Neural cell (in vitro differentiated cells): ENCODE measurements around the gene PLCB1. TPM values are rescaled to one million over a fixed set of nuclear protein-coding genes. Genes with fewer than 3 reads are reported as not detected.

Experiments
- H2AFZ ChIP-seq: fragments of 200-600, 300-800 bp; sonication (generic), shearing (Covaris generic); 2 replicates; pipeline ENCODE4 v1.6.0; 2014; ENCODE audit warnings: low read depth, mild to moderate bottlenecking, antibody characterized with exemption, low read length, moderate library complexity
- H3F3A ChIP-seq: fragments of 200-600 bp; shearing (Covaris generic); 2 replicates; pipeline ENCODE4 v1.6.1; 2016; ENCODE audit warnings: mild to moderate bottlenecking, moderate library complexity, mixed read lengths, antibody characterized with exemption, low read length; ENCODE audit not compliant: insufficient read depth, poor library complexity, severe bottlenecking
- H3K27ac ChIP-seq: fragments of 200-600, 300-800 bp; sonication (generic), shearing (Covaris generic); 2 replicates; pipeline ENCODE4 v1.5.1; 2014; ENCODE audit warnings: mild to moderate bottlenecking, low read length, moderate library complexity
- H3K27me3 ChIP-seq: fragments of 300-800, 200-600 bp; sonication (generic), shearing (Covaris generic); 2 replicates; pipeline ENCODE4 v1.6.0; 2014; ENCODE audit warnings: mild to moderate bottlenecking, low read depth, low read length, moderate library complexity; ENCODE audit not compliant: insufficient read depth
- H3K36me3 ChIP-seq: fragments of 300-800, 200-600 bp; sonication (generic), shearing (Covaris generic); 2 replicates; pipeline ENCODE4 v1.5.1; 2014; ENCODE audit warnings: mild to moderate bottlenecking, antibody characterized with exemption, low read length, moderate library complexity; ENCODE audit not compliant: insufficient read depth
- H3K4me2 ChIP-seq: fragments of 300-800, 200-600 bp; sonication (generic), shearing (Covaris generic); 2 replicates; pipeline ENCODE4 v1.6.0; 2014; ENCODE audit warnings: mild to moderate bottlenecking, low read length
- H3K4me3 ChIP-seq: fragments of 300-800, 200-600 bp; sonication (generic), shearing (Covaris generic); 2 replicates; pipeline ENCODE4 v1.5.1; 2014; ENCODE audit warnings: mild to moderate bottlenecking, low read length, moderate library complexity
- H3K79me2 ChIP-seq: fragments of 200-600 bp; shearing (Covaris generic); replicated peaks from 2 replicates; pipeline ENCODE4 v1.6.0; 2014; ENCODE audit warnings: mild to moderate bottlenecking, low read length, moderate library complexity; ENCODE audit not compliant: insufficient read depth
- H3K9ac ChIP-seq: fragments of 300-800, 200-600 bp; sonication (generic), shearing (Covaris generic); 2 replicates; pipeline ENCODE4 v1.6.1; 2016; ENCODE audit warnings: mild to moderate bottlenecking, low read length, mixed read lengths
- H3K9me2 ChIP-seq: fragments of 200-600 bp; shearing (Covaris generic); 2 replicates; pipeline ENCODE4 v1.6.1; 2016; ENCODE audit warnings: mild to moderate bottlenecking, low read length, mixed read lengths; ENCODE audit not compliant: insufficient read depth
- H3K9me3 ChIP-seq: fragments of 200-600, 300-800 bp; sonication (generic), shearing (Covaris generic); 2 replicates; pipeline ENCODE4 v1.6.1; 2016; ENCODE audit warnings: mild to moderate bottlenecking, mixed run types, low read length, moderate library complexity, mixed read lengths
- H4K20me1 ChIP-seq: fragments of 200-600 bp; shearing (Covaris generic); 2 replicates; pipeline ENCODE4 v1.6.1; 2016; ENCODE audit warnings: mild to moderate bottlenecking, mixed run types; ENCODE audit not compliant: insufficient read depth
- EP300 ChIP-seq: fragments of 450-650 bp; conservative IDR thresholded peaks from 2 replicates; pipeline ENCODE4 v1.6.1; 2014; ENCODE audit warnings: antibody characterized with exemption, mild to moderate bottlenecking, moderate library complexity; ENCODE audit not compliant: poor library complexity, severe bottlenecking
- EZH2 ChIP-seq: fragments of 200-600, 300-800 bp; shearing (Covaris generic), sonication (generic); IDR thresholded peaks from 2 replicates; pipeline ENCODE4 v1.6.1; 2014; ENCODE audit warnings: antibody characterized with exemption, low read length, borderline replicate concordance, mild to moderate bottlenecking; ENCODE audit not compliant: insufficient read depth, poor library complexity, severe bottlenecking
- MXI1 ChIP-seq: fragments of 450-650 bp; conservative IDR thresholded peaks from 2 replicates; pipeline ENCODE4 v1.6.1; 2014; ENCODE audit warnings: antibody characterized with exemption, mild to moderate bottlenecking; ENCODE audit not compliant: poor library complexity, severe bottlenecking
- POLR2AphosphoS5 ChIP-seq: IDR thresholded peaks from 2 replicates; pipeline ENCODE4 v1.6.1; 2012
- RAD21 ChIP-seq: fragments of 450-650 bp; conservative IDR thresholded peaks from 2 replicates; pipeline ENCODE4 v1.6.1; 2014; ENCODE audit warnings: antibody characterized with exemption, mild to moderate bottlenecking, moderate library complexity
- SMC3 ChIP-seq: fragments of 450-650 bp; conservative IDR thresholded peaks from 2 replicates; pipeline ENCODE4 v1.6.1; 2014; ENCODE audit warnings: antibody characterized with exemption, mild to moderate bottlenecking, moderate library complexity; ENCODE audit not compliant: poor library complexity
- TAF1 ChIP-seq: IDR thresholded peaks from 2 replicates; pipeline ENCODE4 v1.6.1; 2012; ENCODE audit warnings: low read depth
- polyA plus RNA-seq: library from polyadenylated mRNA; depleted of rRNA; stranded (reverse); fragments of >200 nt; gene quantifications from 2 replicates; pipeline ENCODE4 v1.2.3, GENCODE V29; 2014
- TF ChIP-seq, protein P1 (sequence below): IDR thresholded peaks from 2 replicates; pipeline ENCODE4 v1.6.1; 2012; ENCODE audit warnings: borderline replicate concordance
- TF ChIP-seq, protein P2 (sequence below): fragments of 450-650 bp; IDR thresholded peaks from 2 replicates; pipeline ENCODE4 v1.5.1; 2014; ENCODE audit warnings: antibody characterized with exemption, mild to moderate bottlenecking, moderate library complexity; ENCODE audit not compliant: poor library complexity, severe bottlenecking

The PLCB1 gene
- polyA plus RNA-seq, 1 donor from 2014 or later: 11.4 TPM

DNA sequence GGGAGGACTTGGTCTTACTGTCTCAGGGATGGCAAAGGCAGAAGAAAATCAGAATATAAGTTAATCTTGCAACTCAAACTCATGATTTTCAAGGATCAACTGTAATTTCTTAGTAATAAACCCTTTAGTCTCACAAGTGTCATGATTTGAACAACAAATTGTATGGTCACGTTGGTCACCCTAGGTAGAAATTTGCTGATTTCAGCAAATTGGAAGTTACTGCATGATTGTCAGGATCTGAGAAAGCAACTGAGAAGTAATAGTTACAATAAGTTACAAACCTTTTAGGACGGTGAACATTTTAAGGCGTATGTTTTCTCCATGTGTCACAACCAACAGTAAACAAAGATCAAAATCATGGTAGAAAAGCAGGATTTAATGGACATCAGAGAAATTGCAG is 375.2 kb downstream of the PLCB1 start:
- Histone ChIP-seq H3K4me2 (no peak overlapping the region), H4K20me1 (no peaks in the 10 kb centered on the region), H3K9ac (no peak overlapping the region), H3K36me3 (no peaks in the 10 kb centered on the region), H3F3A (no peaks in the 10 kb centered on the region), H3K9me3 (no peaks in the 10 kb centered on the region), H3K27ac (no peak overlapping the region), H2AFZ (no peak overlapping the region), H3K27me3 (no peaks in the 10 kb centered on the region), H3K79me2 (no peaks in the 10 kb centered on the region), H3K9me2 (no peaks in the 10 kb centered on the region), H3K4me3 (no peak overlapping the region)
- TF ChIP-seq, protein P1, sequence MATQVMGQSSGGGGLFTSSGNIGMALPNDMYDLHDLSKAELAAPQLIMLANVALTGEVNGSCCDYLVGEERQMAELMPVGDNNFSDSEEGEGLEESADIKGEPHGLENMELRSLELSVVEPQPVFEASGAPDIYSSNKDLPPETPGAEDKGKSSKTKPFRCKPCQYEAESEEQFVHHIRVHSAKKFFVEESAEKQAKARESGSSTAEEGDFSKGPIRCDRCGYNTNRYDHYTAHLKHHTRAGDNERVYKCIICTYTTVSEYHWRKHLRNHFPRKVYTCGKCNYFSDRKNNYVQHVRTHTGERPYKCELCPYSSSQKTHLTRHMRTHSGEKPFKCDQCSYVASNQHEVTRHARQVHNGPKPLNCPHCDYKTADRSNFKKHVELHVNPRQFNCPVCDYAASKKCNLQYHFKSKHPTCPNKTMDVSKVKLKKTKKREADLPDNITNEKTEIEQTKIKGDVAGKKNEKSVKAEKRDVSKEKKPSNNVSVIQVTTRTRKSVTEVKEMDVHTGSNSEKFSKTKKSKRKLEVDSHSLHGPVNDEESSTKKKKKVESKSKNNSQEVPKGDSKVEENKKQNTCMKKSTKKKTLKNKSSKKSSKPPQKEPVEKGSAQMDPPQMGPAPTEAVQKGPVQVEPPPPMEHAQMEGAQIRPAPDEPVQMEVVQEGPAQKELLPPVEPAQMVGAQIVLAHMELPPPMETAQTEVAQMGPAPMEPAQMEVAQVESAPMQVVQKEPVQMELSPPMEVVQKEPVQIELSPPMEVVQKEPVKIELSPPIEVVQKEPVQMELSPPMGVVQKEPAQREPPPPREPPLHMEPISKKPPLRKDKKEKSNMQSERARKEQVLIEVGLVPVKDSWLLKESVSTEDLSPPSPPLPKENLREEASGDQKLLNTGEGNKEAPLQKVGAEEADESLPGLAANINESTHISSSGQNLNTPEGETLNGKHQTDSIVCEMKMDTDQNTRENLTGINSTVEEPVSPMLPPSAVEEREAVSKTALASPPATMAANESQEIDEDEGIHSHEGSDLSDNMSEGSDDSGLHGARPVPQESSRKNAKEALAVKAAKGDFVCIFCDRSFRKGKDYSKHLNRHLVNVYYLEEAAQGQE: no peak
- no peak for TF ChIP-seq MXI1
- TF ChIP-seq SMC3: no peak
- TF ChIP-seq, protein P2, sequence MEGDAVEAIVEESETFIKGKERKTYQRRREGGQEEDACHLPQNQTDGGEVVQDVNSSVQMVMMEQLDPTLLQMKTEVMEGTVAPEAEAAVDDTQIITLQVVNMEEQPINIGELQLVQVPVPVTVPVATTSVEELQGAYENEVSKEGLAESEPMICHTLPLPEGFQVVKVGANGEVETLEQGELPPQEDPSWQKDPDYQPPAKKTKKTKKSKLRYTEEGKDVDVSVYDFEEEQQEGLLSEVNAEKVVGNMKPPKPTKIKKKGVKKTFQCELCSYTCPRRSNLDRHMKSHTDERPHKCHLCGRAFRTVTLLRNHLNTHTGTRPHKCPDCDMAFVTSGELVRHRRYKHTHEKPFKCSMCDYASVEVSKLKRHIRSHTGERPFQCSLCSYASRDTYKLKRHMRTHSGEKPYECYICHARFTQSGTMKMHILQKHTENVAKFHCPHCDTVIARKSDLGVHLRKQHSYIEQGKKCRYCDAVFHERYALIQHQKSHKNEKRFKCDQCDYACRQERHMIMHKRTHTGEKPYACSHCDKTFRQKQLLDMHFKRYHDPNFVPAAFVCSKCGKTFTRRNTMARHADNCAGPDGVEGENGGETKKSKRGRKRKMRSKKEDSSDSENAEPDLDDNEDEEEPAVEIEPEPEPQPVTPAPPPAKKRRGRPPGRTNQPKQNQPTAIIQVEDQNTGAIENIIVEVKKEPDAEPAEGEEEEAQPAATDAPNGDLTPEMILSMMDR: no peak

DNA sequence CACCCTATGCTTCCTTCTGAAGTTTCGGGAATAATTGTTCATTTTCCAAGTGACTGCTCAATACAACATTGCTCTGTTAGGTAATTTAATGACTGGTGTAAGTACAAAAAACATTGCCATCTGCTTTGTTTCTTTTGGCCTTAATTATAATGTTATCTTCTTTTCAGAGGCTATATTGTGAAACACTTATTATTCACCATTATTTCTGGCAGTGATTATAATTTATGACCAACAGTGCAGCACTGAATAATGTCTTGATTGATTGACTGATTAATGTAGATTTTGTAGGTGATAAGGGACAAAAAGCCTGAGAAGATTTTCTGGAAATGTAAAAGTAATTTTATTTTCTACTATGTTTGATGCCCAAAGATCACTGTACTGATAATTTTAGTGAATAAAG is 377.7 kb downstream of the PLCB1 start:
- Histone ChIP-seq H3K4me2 (no peak overlapping the region), H3K9ac (no peak overlapping the region), H3K9me2 (no peaks in the 10 kb centered on the region), H3K27ac (no peak overlapping the region), H4K20me1 (no peaks in the 10 kb centered on the region), H3K4me3 (no peak overlapping the region), H3K9me3 (no peaks in the 10 kb centered on the region), H3K27me3 (no peaks in the 10 kb centered on the region), H2AFZ (no peak overlapping the region), H3K36me3 (no peaks in the 10 kb centered on the region), H3F3A (no peaks in the 10 kb centered on the region), H3K79me2 (no peaks in the 10 kb centered on the region)
- TF ChIP-seq SMC3 (no peak), EZH2 (no peak)

DNA sequence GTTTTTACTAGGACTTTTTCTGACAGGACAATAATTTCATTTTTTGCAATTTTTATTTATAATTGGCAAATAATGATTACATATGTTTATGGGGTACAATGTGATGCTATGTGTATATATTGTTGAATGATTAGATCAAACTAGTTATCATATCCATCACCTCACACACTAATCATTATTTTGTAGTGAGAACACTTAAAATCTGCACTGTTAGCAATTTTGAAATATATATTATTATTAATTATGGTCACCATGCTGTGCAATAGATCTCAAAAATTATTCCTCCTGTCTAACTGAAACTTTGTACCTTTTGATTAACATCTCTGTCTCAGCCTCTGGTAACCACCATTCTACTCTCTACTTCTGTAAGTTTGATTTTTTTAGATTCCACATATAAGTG is 378.7 kb downstream of the PLCB1 start:
- no peaks in the 10 kb centered on the region for H3K27me3 ChIP-seq
- no peak overlapping the region for H2AFZ ChIP-seq
- no peak for TF ChIP-seq EP300
- TF ChIP-seq SMC3: no peak
- TF ChIP-seq, protein P2: no peak
- no peak for TF ChIP-seq POLR2AphosphoS5
- no peak for TF ChIP-seq RAD21
- no peak for TF ChIP-seq TAF1
- TF ChIP-seq, protein P1: no peak
- H3K4me2 ChIP-seq: no peak overlapping the region
- no peaks in the 10 kb centered on the region for H4K20me1 ChIP-seq
- H3K27ac ChIP-seq: no peak overlapping the region
- H3K36me3 ChIP-seq: no peaks in the 10 kb centered on the region
- H3F3A ChIP-seq: no peaks in the 10 kb centered on the region
- H3K9me3 ChIP-seq: no peaks in the 10 kb centered on the region
- H3K9me2 ChIP-seq: no peaks in the 10 kb centered on the region
- H3K79me2 ChIP-seq: no peaks in the 10 kb centered on the region
- H3K4me3 ChIP-seq: no peak overlapping the region
- H3K9ac ChIP-seq: no peak overlapping the region
